ENCODE measurements around the gene DNASE1L1.

GRCh38 chrX:154408659-154409221, 314 bp downstream of the DNASE1L1 start:
- TF ChIP-seq FOXM1 (IDR thresholded peaks at IDR 0.05; ENCODE audit: borderline replicate concordance, low read depth): no peak
- TF ChIP-seq TCF12 (IDR thresholded peaks at IDR 0.05; ENCODE audit: low read depth): no peak
- no peak for TF ChIP-seq CEBPB (IDR thresholded peaks at IDR 0.05)
- no peak for TF ChIP-seq REST (IDR thresholded peaks at IDR 0.05; ENCODE audit: low read depth)
- TF ChIP-seq RAD21 (IDR thresholded peaks at IDR 0.05; ENCODE audit: low read depth): no peak
- no peak for TF ChIP-seq MAX (IDR thresholded peaks at IDR 0.05)
- no peak for TF ChIP-seq NFIC (IDR thresholded peaks at IDR 0.05)
- TF ChIP-seq CREB1 (IDR thresholded peaks at IDR 0.05; ENCODE audit: low read depth): no peak
- TF ChIP-seq EGR1 (IDR thresholded peaks at IDR 0.05): no peak

All from Ishikawa (cell line).